Measurements from ENCODE around the gene HSPB7.

- TF ChIP-seq CTCF (conservative IDR thresholded peaks at IDR 0.05; ENCODE audit: low read length) (no peak), EZH2phosphoT487 (IDR thresholded peaks at IDR 0.05; ENCODE audit: borderline replicate concordance) (no peak)
Measured at GRCh38 chr1:16006010-16006409, 11.8 kb downstream of the HSPB7 start.

All from Loucy (cell line).